ENCODE results near the gene IGFL4.

Gene IGFL4

DNA sequence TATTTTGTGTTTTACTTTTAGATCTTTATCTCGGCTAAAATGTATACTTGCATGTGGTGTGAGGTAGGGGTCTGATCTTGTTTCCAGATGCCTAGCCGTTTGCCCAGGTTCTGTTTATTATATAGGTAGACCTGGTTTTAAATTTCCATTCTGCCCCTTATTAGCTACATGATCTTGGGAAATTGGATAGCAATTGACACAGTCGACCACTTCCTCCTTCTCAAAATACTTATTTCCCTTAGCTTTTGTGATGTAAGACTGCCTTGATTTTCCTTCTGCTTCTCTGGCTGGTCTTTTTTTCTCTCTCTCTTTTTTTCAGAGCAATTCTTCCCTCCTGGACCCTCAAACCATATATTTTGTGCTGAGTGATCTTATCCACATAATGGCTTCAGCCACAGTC lies 15.0 kb downstream of the IGFL4 start:
- H3K4me1 ChIP-seq (ENCODE audit: insufficient read depth, low read length): peaks cover 3% of the 10 kb centered on the region
- no peak for TF ChIP-seq EZH2 (IDR thresholded peaks at IDR 0.05; ENCODE audit: borderline replicate concordance, low read depth, low read length, severe bottlenecking)
- TF ChIP-seq, protein P1, sequence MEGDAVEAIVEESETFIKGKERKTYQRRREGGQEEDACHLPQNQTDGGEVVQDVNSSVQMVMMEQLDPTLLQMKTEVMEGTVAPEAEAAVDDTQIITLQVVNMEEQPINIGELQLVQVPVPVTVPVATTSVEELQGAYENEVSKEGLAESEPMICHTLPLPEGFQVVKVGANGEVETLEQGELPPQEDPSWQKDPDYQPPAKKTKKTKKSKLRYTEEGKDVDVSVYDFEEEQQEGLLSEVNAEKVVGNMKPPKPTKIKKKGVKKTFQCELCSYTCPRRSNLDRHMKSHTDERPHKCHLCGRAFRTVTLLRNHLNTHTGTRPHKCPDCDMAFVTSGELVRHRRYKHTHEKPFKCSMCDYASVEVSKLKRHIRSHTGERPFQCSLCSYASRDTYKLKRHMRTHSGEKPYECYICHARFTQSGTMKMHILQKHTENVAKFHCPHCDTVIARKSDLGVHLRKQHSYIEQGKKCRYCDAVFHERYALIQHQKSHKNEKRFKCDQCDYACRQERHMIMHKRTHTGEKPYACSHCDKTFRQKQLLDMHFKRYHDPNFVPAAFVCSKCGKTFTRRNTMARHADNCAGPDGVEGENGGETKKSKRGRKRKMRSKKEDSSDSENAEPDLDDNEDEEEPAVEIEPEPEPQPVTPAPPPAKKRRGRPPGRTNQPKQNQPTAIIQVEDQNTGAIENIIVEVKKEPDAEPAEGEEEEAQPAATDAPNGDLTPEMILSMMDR (IDR thresholded peaks at IDR 0.05; ENCODE audit: borderline replicate concordance, extremely low read depth, low read length, poor library complexity, severe bottlenecking): no peak
- ATAC-seq (ENCODE audit: insufficient read depth, low read depth) (no peak), DNase-seq (no peak)
- H3K4me2 ChIP-seq (ENCODE audit: insufficient read depth, low read length): no peak overlapping the region
- no peaks in the 10 kb centered on the region for H4K20me1 ChIP-seq (ENCODE audit: insufficient read depth, low read length)
- no peaks in the 10 kb centered on the region for H3K9me3 ChIP-seq (ENCODE audit: insufficient read depth, low read length, severe bottlenecking)
- H3K27me3 ChIP-seq (ENCODE audit: insufficient read depth, low read length, poor library complexity): no peaks in the 10 kb centered on the region
- H3K9ac ChIP-seq (ENCODE audit: low read depth, low read length): no peak overlapping the region
- no peak overlapping the region for H2AFZ ChIP-seq (ENCODE audit: low read depth, low read length)
- no peak overlapping the region for H3K27ac ChIP-seq (ENCODE audit: low read length)
- no peak overlapping the region for H3K4me3 ChIP-seq (ENCODE audit: low read depth in 1 of 2, low read length in 2 of 2)
- H3K79me2 ChIP-seq (ENCODE audit: insufficient read depth, low read length): no peaks in the 10 kb centered on the region
- no peaks in the 10 kb centered on the region for H3K36me3 ChIP-seq (ENCODE audit: insufficient read depth, low read length)

DNA sequence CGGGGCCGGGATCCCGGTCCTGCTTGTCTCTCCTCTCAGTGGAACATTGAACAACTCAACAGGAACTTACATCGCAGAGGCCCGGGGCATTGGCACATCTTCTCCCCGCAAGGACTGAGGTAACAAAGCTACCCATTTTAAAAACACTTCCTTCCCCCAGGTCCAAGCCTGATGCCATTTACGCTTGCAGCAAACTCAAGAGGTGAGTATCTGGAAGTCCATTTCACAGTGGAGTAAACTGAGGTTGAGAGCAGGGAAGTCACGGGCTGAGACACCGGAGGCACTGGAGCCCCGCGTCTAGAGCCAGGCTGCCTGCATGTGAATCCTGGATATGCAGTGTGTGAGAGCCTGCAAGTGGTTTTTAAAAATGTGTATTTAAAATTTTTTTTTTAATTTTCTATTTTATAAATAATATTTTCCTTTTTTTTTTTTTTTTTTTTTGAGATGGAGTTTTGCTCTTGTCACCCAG lies 17.5 kb downstream of the IGFL4 start:
- DNase-seq: no peak
- H3K79me2 ChIP-seq (ENCODE audit: insufficient read depth, low read length): no peaks in the 10 kb centered on the region
- no peaks in the 10 kb centered on the region for H3K27me3 ChIP-seq (ENCODE audit: insufficient read depth, low read length, poor library complexity)
- H3K9ac ChIP-seq (ENCODE audit: low read depth, low read length): no peak overlapping the region
- no peaks in the 10 kb centered on the region for H4K20me1 ChIP-seq (ENCODE audit: insufficient read depth, low read length)
- no peak overlapping the region for H3K4me2 ChIP-seq (ENCODE audit: insufficient read depth, low read length)
- no peak for ATAC-seq (ENCODE audit: insufficient read depth, low read depth)
- TF ChIP-seq EZH2 (IDR thresholded peaks at IDR 0.05; ENCODE audit: borderline replicate concordance, low read depth, low read length, severe bottlenecking): no peak
- TF ChIP-seq, protein P1 (IDR thresholded peaks at IDR 0.05; ENCODE audit: borderline replicate concordance, extremely low read depth, low read length, poor library complexity, severe bottlenecking): no peak
- no peak overlapping the region for H2AFZ ChIP-seq (ENCODE audit: low read depth, low read length)
- no peak overlapping the region for H3K4me3 ChIP-seq (ENCODE audit: low read depth in 1 of 2, low read length in 2 of 2)
- no peak overlapping the region for H3K27ac ChIP-seq (ENCODE audit: low read length)
- peaks cover 5% of the 10 kb centered on the region; the same call in 1 of the 2 replicates for H3K36me3 ChIP-seq (ENCODE audit: insufficient read depth, low read length)
- H3K9me3 ChIP-seq (ENCODE audit: insufficient read depth, low read length, severe bottlenecking): no peaks in the 10 kb centered on the region
- no peaks in the 10 kb centered on the region for H3K4me1 ChIP-seq (ENCODE audit: insufficient read depth, low read length)

DNA sequence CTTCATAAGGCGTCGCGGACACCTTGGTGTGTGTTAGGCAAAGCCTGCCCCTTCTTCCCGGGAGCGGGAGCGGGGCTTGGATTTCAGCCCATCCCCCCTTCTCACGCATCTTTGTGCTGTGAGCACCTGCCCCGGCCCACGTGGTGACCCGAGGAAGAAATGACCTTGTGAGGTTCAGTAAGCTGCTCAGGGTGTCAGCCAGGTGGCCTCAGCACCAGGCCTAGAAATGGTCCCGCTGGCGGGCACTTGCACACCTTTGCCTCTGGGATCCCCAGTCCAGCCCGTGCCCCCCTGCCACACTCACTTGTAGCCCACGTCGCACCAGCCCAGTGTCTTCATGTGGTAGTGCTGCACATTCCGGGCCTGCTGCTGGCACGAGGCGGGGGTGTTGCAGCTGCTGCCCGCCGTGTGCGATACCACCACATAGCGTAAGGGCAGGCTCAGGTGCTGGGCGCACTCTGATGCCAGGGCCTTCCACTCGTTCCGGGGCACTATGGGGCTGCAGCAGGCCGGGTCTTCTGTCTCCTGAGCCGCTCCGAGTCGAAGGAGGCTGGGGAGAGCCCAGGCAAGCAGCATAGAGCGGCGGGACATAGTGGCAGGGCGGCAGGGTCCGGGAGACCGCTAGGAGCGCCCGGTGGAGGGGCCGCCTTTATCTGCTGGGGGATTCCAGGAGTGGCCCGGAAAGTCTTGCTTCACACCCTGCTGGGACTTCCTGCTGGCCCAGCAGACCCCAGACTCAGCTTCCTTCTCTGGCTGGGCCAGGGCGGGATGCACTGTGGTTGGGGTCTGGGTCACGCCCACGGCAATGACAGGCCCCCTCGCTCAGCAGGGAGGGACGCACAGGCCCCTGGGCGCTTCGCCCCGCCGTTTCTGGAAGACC lies 18.1 kb downstream of the IGFL4 start, which contains the start of gene PGLYRP1:
Gene PGLYRP1, minus strand, starts transcription at position 623 of the 880 bp plus-strand sequence. Its CDS starts 32 bp downstream, at position 591.
- Histone ChIP-seq H2AFZ (ENCODE audit: low read depth, low read length) (no peak within 1 kb of the TSS), H3K27ac (ENCODE audit: low read length) (no peak within 1 kb of the TSS)

More for the DNA sequence above, 18.1 kb downstream of the IGFL4 start, which contains the start of gene PGLYRP1:
- Histone ChIP-seq H3K9me3 (ENCODE audit: insufficient read depth, low read length, severe bottlenecking) (no peaks in the 10 kb centered on the region), H3K4me2 (ENCODE audit: insufficient read depth, low read length) (no peak within 1 kb of the TSS), H3K4me1 (ENCODE audit: insufficient read depth, low read length) (no peaks in the 10 kb centered on the region), H3K79me2 (ENCODE audit: insufficient read depth, low read length) (no peaks in the 10 kb centered on the region), H3K9ac (ENCODE audit: low read depth, low read length) (no peak within 1 kb of the TSS), H3K36me3 (ENCODE audit: insufficient read depth, low read length) (peaks cover 11% of the 10 kb centered on the region; the same call in 1 of the 2 replicates), H4K20me1 (ENCODE audit: insufficient read depth, low read length) (no peaks in the 10 kb centered on the region), H3K4me3 (ENCODE audit: low read depth in 1 of 2, low read length in 2 of 2) (no peak within 1 kb of the TSS), H3K27me3 (ENCODE audit: insufficient read depth, low read length, poor library complexity) (no peaks in the 10 kb centered on the region)
- no peak for ATAC-seq (ENCODE audit: insufficient read depth, low read depth)
- no peak for TF ChIP-seq EZH2 (IDR thresholded peaks at IDR 0.05; ENCODE audit: borderline replicate concordance, low read depth, low read length, severe bottlenecking)
- TF ChIP-seq, protein P1 (IDR thresholded peaks at IDR 0.05; ENCODE audit: borderline replicate concordance, extremely low read depth, low read length, poor library complexity, severe bottlenecking): no peak
- DNase-seq: no peak

All from DND-41 (cell line).